HG03442 (cell line): ENCODE data around the gene ERCC6.
A peak's percentile ranks its signal among the peaks of the same experiment; 100 is the strongest.

Source experiments
- ATAC-seq: cut with Tn5 transposase; IDR thresholded peaks from one replicate; pipeline ENCODE4 v1.9.1; 2021; ENCODE audit warnings: mild to moderate bottlenecking, moderate library complexity; ENCODE audit not compliant: unreplicated experiment

ERCC6 gene

DNA sequence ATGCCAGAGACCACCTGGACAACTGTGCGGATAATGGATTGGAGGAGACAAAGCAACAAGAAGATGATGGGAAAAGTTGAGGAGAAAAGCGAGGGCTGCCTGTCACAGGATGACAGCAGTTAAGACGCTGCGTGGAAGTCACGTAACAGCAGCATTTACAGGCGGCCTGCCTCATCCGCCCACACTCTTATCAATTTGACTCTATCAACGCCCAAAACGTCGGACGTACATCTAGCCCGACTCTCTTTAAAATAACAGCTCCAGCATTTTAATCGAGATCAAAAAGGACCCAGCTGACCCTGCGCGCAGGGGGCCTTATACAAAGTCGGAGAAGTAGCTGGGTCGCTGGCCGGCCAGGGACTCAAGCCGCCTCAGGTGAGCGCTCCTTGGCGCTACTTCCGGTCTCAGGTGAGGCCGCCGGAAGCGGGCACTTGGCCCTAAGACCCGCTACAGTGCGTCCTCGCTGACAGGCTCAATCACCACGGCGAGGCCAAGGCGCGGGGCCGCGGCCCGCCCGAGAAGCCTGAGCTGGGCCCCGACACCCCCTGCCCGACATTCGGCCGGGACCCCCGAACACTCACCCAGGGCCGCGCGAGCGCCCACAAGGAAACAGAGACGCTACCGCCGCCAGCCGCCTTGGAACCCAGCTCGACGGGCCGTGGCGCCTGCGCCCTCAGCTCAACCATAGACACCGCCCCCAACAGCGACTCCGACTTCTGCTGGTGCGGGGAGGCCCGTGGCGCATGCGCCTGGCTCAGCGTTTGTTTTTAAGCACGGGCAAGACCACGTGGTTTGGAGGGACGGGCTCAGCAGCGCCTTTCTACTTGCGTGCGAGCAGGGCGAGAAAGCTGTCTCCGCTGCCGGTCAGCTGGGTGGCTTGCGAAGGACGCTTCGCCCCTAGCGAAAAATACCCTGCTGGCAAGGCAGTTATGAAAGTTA, at the start of gene ERCC6:
TSS of gene ERCC6 (minus strand) at position 741 of the 939 bp plus-strand sequence.
- peak; percentile 76 for ATAC-seq

DNA sequence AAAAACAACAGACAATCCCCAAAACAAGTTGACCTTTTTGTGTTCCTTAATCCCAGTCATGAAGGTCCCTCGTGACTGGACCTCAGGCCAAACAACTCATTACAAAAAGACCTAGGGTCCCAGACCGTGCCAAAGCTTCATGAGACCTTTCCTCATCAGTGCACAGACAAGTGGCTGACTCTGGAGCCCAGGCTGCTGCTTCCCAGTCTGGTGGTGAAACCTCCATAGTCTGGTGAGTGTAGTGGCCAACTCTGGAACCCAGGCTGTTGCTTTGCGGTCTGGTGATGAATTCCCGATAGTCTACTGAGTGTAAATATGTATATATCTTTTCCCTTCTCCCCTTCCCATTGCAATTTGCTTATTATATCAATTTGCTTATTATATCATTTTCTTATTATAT, 49.1 kb upstream of the ERCC6 start:
- ATAC-seq = no peak

GRCh38 chr10:49585387-49585786, 46.5 kb upstream of the ERCC6 start:
- no peak for ATAC-seq

DNA sequence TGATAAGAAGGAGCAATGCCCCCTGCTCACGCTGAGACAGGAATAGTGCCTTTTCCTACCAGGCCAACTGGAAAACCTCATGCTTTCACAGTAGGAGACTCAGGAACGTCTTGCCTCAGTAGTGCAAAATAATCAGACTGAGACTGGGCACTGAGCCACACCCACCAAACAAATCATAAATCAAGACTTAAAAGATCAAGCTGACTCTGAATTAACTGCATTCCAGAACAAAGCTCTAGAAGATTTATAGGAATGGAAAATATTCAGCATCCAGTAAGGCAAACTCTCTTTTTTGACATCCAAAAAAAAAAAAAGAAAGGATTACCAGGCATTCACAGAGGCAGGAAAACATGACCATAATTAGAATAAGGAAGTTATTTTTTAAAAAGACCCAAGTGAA, 40.7 kb upstream of the ERCC6 start:
- ATAC-seq = no peak

DNA sequence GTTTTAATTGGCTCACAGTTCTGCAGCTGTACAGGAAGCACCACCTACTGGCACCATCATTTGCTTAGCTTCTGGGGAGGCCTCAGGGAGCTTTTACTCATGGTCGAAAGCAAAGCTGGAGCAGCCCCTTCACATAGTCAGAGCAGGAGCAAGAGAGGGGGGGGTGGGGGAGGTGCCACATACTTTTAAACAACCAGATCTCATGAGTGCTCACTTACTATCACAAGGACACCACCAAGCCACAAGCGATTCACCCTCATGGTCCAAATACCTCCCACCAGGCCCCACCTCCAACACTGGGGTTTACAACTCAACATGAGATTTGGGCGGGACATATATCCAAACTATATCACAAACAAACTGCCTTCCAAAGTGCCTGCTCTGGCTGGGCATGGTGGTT, 39.5 kb upstream of the ERCC6 start:
- no peak for ATAC-seq

GRCh38 chr10:49577182-49577925, 38.4 kb upstream of the ERCC6 start:
- ATAC-seq = no peak

GRCh38 chr10:49575489-49576072, 36.7 kb upstream of the ERCC6 start:
- ATAC-seq = no peak

DNA sequence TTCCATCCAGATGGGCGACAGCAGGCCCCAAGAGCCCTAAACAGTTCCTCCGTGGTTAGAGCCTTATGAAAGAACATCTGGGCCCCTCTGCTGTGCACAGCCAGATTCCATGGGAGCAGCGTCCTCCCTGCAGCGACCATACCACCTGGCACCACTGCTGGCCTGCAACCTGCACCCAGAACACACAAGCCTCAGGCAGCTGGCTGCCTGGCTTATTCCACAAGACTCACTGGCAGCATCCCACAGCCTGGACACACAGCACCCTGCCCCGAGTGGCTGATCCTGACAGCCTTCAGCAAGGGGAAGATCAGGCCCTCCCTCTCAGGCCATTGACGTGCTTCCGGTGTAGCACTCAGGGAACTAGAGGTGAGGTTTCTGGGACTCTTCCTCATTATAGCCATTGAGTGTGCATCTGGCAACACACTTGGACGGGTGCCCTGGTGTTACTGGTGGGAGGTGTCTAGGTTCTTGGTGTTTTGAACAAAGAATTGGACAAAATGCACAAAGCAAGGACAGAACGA, 33.7 kb upstream of the ERCC6 start:
- no peak for ATAC-seq

GRCh38 chr10:49571388-49571787, 32.5 kb upstream of the ERCC6 start:
- no peak for ATAC-seq

DNA sequence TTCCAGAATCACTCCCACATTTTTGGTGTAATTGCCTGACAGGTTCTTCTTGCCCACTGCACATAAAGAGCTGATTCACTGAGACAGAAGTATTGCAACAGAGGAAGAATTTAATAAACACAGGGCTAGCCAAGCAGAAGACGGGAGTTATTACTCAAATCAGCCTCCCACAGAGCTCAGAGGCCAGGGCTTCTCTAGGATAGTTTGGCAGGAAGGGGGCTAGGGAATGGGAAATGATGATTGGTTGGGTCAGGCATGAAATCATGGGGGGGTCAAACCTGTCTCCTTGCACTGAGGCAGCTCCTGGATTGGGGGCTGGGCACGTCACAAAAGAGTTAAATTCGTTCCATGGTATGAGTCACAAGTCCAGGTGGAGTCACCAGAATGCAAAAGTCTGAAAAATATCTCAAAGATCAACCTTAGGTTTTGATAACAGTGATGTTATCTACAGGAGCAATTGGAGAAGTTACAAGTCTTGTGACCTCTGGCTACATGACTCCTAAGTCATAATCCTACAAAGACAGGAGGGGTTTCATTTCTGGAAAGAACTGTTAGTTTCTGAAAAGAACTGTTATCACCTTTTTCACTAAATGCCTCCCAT, 30.2 kb upstream of the ERCC6 start:
- no peak for ATAC-seq

DNA sequence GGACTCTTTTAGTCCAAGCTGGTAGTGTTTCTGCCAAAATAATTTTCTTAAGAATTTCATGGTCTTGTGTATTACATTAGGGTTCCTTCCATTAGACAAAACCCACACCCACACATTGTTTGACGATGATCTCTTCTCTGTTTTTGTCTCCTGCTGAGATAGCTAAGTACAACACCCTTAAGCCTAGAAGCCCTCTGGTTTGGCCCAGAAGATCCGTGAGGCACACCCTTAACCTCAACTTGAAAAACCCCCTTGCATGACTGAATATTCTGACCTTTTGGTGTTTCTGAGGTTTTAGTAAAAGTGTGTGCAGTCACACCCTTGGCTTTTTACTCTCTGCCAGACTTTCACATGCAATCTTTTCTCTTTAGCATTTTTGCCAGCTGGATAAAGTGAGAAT, 29.3 kb upstream of the ERCC6 start:
- peak; percentile 63 for ATAC-seq

DNA sequence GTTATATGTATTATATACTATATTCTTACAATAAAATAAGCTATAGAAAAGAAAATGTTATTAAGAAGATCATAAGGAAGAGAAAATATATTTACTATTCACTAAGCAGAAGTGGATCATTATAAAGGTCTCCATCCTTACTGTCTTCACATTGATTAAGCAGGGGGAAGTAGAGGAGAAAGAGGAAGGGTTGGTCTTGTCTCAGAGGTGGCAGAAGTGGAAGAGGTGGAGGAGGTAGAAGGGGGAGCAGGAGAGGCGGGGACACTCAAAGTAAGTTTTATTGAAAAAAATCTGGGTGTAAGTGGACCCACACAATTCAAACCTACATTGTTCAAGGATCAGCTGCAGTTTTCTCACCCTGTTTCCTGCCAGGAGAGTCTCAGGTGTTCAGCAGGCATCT, 28.9 kb upstream of the ERCC6 start:
- no peak for ATAC-seq

DNA sequence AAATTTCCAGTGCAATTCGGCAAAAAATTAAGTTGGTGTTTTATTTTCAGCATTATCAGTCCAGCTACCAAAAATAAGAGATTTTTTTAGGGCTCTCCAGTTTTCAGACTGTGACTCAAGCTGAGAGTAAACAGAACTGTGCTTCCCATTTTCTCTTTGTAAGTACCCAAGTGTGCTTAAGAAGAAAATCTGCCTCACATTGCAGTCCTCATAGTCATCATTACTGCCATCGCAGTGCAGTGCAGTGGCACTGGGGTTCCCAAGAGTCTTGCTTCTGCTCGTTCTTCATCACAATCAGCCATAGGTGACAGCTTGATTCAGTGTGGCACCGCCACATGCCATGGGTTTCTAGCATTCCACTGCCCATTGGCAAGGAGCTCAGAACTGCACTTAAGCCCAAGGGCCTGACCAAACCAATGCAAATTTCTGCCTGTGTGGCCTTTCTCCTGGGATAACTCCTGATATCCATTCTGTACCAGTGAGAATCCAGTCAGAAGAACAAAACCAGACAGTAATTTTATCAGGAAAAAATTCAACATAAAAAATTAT, 25.6 kb upstream of the ERCC6 start:
- ATAC-seq = no peak

DNA sequence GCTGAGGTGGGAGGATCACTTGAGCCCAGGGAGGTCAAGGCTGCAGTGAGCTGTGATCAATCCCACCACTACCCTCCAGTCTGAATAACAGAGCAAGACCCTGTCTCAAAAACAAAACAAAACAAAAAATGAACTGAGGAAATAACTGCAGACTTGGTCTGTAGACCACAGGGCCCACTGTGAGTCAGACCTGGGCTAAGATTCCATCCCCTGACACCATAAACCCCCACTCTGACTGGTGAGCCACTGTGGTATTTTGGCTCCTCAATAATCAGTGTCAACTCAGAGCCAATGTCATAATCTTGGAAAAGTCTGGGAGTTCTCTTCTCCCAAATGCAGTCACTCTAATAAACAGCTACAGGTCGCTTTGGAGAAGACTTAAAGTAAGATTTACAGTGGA, 24.0 kb upstream of the ERCC6 start:
- ATAC-seq = no peak

GRCh38 chr10:49560526-49560925, 21.6 kb upstream of the ERCC6 start:
- no peak for ATAC-seq

- no peak for ATAC-seq
These were observed 20.6 kb upstream of the ERCC6 start for GRCh38 chr10:49559476-49559875.

DNA sequence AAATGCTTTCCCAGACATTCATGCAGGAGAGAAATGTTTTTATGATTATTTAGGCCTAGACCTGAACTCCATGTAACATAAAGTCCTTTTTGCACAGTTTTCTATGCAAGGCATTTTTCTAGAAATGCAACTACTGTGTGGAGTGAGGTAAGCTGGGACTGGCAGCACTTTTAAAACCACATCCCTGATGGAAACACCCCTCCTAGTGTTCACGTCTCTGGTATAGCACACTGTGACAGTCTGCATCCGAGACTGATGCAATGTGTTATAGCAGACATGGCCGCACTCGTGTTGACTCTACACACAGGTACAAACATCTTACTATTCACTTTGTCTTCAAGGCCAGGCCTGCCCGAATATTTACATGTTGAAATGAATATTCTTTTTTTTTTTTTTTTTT, 19.3 kb upstream of the ERCC6 start:
- ATAC-seq = no peak

DNA sequence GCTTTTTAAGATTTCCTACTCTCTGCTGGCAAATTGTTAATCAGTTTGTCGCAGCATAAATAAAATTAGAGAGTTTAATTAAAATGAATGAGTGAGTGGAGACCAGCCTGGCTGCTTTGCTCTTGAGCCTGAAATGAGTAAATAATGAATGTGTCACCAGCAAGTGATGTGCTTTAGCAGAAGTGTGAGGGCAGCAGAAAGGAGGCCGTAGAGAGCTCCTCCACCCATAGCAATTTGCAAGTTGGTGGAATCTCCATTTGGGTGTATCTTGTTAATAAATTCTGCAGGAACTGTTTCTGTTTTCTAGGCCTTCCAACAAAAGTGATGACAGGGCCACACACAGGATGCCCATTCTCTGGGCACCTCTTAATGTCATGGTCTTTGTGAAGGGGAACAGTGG, 18.8 kb upstream of the ERCC6 start:
- ATAC-seq = no peak

DNA sequence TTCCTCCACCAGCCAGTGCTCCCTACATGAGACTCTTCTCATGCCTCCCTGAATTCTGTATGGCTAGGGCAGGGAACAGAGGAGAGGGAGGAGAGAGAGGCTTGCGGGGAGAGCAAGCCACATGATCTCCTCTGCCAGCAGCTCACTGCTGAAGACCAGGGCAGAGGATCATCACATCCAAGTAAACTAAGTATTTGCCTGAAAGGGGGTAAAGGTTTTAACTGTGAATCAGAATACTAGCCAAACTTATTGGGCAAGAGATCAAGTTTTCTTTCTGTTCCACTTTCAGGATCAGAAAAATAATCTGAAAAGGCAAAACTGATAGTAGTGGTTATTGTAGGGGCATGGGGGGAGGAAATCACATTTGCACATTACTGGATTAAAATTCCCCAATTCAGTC, 17.8 kb upstream of the ERCC6 start:
- ATAC-seq = no peak

DNA sequence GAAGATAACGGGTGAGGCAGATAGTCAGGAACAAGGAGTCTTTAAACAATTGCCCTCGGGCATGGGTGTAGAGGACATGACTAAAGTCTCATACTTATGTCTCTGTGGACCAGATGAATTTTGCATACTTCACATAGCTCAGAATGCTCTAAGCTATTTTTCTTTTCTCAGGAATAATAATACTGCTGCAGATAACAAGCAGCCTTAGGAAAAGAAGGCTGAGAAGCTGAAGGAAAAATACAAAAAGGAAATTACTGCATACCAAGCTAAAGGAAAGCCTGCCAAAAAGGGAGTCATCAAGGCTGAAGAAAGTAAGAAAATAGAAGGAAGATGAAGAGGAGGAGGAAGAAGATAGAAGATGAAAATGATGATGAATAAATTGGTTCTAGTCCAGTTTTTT, 13.4 kb upstream of the ERCC6 start:
- no peak for ATAC-seq

GRCh38 chr10:49550563-49550962, 11.6 kb upstream of the ERCC6 start:
- no peak for ATAC-seq
